NB4 (cell line): ENCODE data around the gene PSAT1.

Experiments used
- DNase-seq: peaks from one replicate; pipeline ENCODE4 v3.0.0; 2010; ENCODE audit warnings: low read depth
- H3K4me3 ChIP-seq: one replicate; pipeline ENCODE4 v1.5.1; 2011; ENCODE audit warnings: mild to moderate bottlenecking, low read depth, low read length, moderate library complexity
- CTCF ChIP-seq: IDR thresholded peaks from one replicate; pipeline ENCODE4 v1.5.1; 2012; ENCODE audit warnings: low read depth, low read length
- MAX ChIP-seq: IDR thresholded peaks from 2 replicates; pipeline ENCODE4 v1.6.1; 2011; ENCODE audit warnings: low read depth, low read length
- MYC ChIP-seq: IDR thresholded peaks from 2 replicates; pipeline ENCODE4 v1.6.1; 2011; ENCODE audit warnings: low read depth, low read length
- POLR2A ChIP-seq: IDR thresholded peaks from 2 replicates; pipeline ENCODE4 v1.6.1; 2011; ENCODE audit warnings: mild to moderate bottlenecking; ENCODE audit not compliant: insufficient read length; ENCODE audit errors: extremely low read depth

PSAT1 gene

GRCh38 chr9:78288214-78288892, 8.6 kb upstream of the PSAT1 start:
- TF ChIP-seq MYC (no peak), MAX (no peak), POLR2A (no peak), CTCF (no peak)
- no peak for DNase-seq
- no peak overlapping the region for H3K4me3 ChIP-seq

- TF ChIP-seq POLR2A (no peak), CTCF (no peak), MAX (no peak), MYC (no peak)
- H3K4me3 ChIP-seq = no peak overlapping the region
- DNase-seq = no peak
These were observed 7.5 kb upstream of the PSAT1 start for GRCh38 chr9:78289474-78289873.

- no peak for DNase-seq
- TF ChIP-seq CTCF = no peak
- no peak for TF ChIP-seq MAX
- TF ChIP-seq POLR2A = no peak
- no peak for TF ChIP-seq MYC
- no peak overlapping the region for H3K4me3 ChIP-seq
These were observed 5.5 kb upstream of the PSAT1 start for GRCh38 chr9:78291240-78291925.

GRCh38 chr9:78292026-78292425, 4.9 kb upstream of the PSAT1 start:
- TF ChIP-seq MAX = no peak
- TF ChIP-seq MYC = no peak
- DNase-seq = no peak
- H3K4me3 ChIP-seq = no peak overlapping the region

GRCh38 chr9:78292716-78293497, 4.0 kb upstream of the PSAT1 start:
- DNase-seq = peak; percentile 55
- TF ChIP-seq CTCF (no peak), MAX (no peak), POLR2A (no peak), MYC (no peak)
- H3K4me3 ChIP-seq = peak overlapping the region; percentile 8
